IPS DF 6.9 (cell line): ENCODE results near the gene RXRA.

Experiments
- DNase-seq: peaks from one replicate; pipeline ENCODE4 v3.0.0-alpha.2; 2013; ENCODE audit warnings: low read depth, low spot score
- H3K27ac ChIP-seq: one replicate; pipeline ENCODE4 v1.5.1; 2013; ENCODE audit warnings: low read length, control low read depth
- H3K27me3 ChIP-seq: 2 replicates; pipeline ENCODE4 v1.6.1; 2013; ENCODE audit warnings: mild to moderate bottlenecking, low read length; ENCODE audit not compliant: control insufficient read depth, insufficient read depth
- H3K36me3 ChIP-seq: 2 replicates; pipeline ENCODE4 v1.6.1; 2013; ENCODE audit warnings: low read length; ENCODE audit not compliant: control insufficient read depth, insufficient read depth
- H3K4me1 ChIP-seq: 2 replicates; pipeline ENCODE4 v1.6.1; 2013; ENCODE audit warnings: low read length; ENCODE audit not compliant: control insufficient read depth, insufficient read depth
- H3K4me3 ChIP-seq: 2 replicates; pipeline ENCODE4 v1.5.1; 2013; ENCODE audit warnings: mild to moderate bottlenecking, low read length
- H3K9me3 ChIP-seq: 2 replicates; pipeline ENCODE4 v1.6.1; 2013; ENCODE audit warnings: low read length, inconsistent platforms; ENCODE audit not compliant: control insufficient read depth, insufficient read depth
- WGBS: extraction: QIAGEN DNeasy Blood & Tissue Kit; methylation state at CpG from one replicate; pipeline ENCODE4 v1.1.7; 2013; ENCODE audit warnings: mixed read lengths, missing lambda C conversion rate; ENCODE audit not compliant: insufficient read length, insufficient coverage; 5-methylcytosine and 5-hydroxymethylcytosine counted together

The RXRA gene

DNA sequence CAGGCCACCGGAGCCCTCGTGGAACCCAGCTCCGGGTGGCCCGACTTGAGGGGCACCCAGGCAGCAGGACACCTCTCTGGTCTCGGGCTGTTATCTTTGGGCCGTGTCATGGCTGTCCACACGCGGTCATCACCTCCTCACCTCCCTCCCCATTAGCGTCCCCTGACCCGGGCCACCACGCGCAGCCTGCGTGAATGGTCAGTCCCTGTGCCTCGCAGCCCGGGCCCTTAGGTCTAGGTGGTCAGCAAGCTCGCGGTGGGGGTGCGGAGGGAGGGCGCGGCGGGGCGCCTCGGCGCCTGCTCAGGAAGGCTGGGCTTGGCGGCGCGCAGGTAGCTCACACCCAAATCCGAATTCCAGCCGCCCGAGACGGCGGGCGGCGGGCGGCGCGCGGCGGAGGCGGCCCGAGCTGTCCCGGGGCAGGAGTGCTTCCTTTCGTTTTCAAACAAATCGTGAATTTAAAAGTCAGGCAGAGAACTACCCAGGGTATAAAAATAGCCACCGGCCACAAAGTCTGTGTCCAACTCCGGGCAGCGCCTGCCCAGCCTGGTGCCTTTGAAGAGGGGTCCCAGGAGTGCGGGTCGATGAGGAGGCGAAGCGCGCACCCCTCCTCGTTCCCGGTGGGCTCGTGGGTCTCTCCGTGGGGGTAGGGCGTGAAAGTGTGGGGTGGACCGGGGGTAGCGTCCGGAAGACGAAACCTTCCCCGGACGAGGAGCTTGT is 1.0 kb upstream of the RXRA start:
- H3K4me1 ChIP-seq: peaks cover 12% of the 10 kb centered on the region
- no peak overlapping the region for H3K27ac ChIP-seq
- no CpG with 5 or more reads among the region's 63 CpGs for WGBS
- no peaks in the 10 kb centered on the region for H3K27me3 ChIP-seq
- no peaks in the 10 kb centered on the region for H3K9me3 ChIP-seq
- no peaks in the 10 kb centered on the region for H3K36me3 ChIP-seq
- DNase-seq: no peak
- H3K4me3 ChIP-seq: peak overlapping the region; percentile 42

DNA sequence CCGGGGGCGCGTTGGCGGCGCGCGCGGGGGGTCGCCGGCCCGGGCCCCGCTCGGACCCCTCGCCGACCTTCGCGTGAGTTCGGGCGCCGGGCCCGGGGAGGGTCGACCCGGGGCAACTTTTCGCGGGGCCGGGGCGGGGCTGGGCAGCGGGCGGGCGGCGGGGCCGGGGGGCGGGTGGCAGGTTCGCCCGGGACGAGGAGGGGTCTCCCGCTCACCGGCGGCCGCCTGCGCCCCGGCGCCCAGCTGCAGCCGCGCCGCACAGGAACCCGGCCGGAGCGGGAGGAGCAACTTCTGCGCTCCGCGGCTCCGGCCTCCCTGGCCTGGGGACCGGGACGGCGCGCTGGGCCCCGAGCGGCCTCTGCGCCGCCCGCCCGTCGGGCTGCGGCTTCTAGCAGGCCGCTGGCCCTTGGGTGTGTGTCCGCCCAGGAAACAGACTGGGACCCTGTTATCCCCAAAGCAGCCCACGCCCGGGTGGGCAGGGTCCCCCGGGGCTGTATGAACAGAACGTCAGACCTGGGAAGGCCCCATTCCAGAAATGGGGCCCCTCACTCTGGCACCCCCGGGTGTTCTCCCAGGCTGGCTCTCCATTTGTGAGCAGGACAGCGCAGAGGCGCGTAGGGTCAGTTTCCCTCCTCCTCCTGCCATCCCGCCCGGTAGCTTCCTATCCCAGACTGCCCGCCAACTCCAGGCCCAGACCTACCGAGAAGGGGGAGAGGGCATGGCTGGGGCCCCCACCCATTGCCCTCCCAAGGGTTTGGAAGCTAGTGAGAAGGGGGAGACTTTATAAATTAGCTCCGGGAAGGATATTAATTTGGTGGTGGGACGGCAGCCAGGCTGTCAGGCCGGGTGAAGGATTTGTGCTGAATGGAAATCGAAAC is 708 bp downstream of the RXRA start:
- DNase-seq: no peak
- no CpG with 5 or more reads among the region's 83 CpGs for WGBS
- no peaks in the 10 kb centered on the region for H3K27me3 ChIP-seq
- no peak overlapping the region for H3K27ac ChIP-seq
- H3K9me3 ChIP-seq: no peaks in the 10 kb centered on the region
- H3K4me3 ChIP-seq: peak overlapping the region; percentile 53
- peaks cover 7% of the 10 kb centered on the region for H3K4me1 ChIP-seq
- no peaks in the 10 kb centered on the region for H3K36me3 ChIP-seq

DNA sequence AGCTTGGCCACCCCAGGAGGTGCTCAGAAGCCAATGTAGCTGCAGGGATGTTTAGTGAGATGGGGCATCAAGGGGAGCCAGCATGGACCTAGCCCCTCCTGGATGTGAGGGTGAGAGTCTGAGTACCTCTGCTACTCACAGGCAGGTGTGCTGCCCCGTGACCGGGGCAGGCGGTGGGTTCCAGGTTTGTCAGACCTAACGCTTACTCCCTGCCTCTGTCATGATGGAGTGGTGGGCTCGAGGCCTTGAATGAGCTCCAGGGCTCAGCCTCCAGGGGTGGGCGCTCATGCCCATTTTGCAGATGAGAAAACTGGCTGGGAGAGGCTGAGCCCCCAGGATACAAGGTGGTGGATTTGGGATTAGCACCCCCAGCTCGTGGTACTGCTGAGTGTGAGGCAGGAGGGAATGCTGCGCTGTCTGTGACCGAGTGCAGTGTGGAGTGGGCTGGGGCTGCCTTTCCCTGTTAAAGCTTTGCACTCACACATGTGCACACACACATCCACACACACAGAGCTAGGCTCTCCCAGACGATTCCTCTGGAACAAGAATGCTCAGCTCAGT is 1.5 kb downstream of the RXRA start:
- H3K4me1 ChIP-seq: peaks cover 7% of the 10 kb centered on the region
- H3K36me3 ChIP-seq: no peaks in the 10 kb centered on the region
- no peak overlapping the region for H3K4me3 ChIP-seq
- no peaks in the 10 kb centered on the region for H3K9me3 ChIP-seq
- WGBS: no CpG with 5 or more reads among the region's 10 CpGs
- no peak overlapping the region for H3K27ac ChIP-seq
- H3K27me3 ChIP-seq: no peaks in the 10 kb centered on the region
- DNase-seq: no peak

DNA sequence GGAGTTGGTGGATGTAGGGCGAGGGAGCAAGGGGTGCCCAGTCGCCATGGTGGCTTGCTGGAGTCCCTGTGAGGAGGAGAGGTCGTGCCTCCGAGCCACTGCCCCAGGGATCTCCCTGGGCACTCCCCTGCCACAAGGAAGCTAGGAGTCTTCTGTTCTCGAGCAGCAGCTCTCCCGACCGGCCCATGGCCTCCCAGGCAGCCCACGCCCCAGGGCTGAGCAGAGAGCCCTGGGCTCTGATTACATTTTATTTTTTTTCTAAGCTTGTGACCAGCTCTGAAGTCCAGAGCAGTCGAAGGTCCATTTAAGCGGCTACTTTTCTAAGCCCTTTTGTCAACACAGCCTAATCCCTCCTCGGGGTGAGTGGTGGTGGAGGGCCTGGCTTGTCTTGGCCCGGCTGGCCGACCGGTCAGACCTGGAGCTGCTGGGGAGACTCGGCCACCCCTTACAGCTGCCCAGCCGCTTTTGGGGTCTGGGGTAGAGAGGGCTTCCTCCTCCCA is 2.1 kb downstream of the RXRA start:
- no peak for DNase-seq
- WGBS: no CpG with 5 or more reads among the region's 16 CpGs
- no peaks in the 10 kb centered on the region for H3K27me3 ChIP-seq
- H3K27ac ChIP-seq: no peak overlapping the region
- H3K4me3 ChIP-seq: no peak overlapping the region
- no peaks in the 10 kb centered on the region for H3K36me3 ChIP-seq
- H3K9me3 ChIP-seq: no peaks in the 10 kb centered on the region
- H3K4me1 ChIP-seq: peaks cover 7% of the 10 kb centered on the region

DNA sequence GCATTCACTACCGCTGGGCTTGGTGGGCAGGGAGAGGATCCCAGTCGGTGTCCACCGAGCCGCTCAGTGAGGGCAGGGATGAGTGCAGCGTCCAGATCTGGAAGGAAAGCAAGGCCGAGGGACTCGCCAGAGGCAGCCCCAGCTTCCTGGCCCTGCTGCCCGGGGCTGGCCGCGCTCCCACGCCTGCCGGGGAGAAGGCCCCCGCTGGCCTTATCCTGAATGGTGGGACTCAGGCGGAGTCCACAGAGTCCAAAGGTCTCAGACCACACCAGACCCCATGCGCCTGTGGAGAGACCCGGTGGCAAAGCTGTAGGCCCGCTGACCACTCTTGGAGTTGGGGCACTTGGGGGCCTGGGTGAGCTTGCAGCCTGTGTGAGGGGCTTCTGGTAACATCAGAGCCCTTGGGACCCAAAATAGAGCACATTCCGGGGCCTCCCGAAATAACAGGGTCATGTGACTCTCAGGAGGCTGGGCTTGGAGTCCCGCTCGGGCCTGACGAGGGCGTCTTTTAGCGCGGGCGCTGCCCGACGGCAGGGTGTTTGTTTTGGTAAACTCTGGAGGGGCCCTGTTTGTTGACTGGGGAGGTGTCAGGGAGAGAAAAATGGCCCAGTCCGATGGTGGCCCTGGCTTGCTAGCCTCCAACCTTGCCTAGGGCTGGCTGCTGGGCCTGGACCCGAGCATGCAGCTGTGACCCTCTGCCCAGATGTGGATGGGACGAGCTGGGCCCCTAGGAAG is 2.8 kb downstream of the RXRA start:
- WGBS: no CpG with 5 or more reads among the region's 31 CpGs
- H3K4me3 ChIP-seq: no peak overlapping the region
- no peaks in the 10 kb centered on the region for H3K27me3 ChIP-seq
- H3K9me3 ChIP-seq: no peaks in the 10 kb centered on the region
- H3K27ac ChIP-seq: no peak overlapping the region
- H3K4me1 ChIP-seq: peaks cover 7% of the 10 kb centered on the region
- DNase-seq: no peak
- H3K36me3 ChIP-seq: no peaks in the 10 kb centered on the region

DNA sequence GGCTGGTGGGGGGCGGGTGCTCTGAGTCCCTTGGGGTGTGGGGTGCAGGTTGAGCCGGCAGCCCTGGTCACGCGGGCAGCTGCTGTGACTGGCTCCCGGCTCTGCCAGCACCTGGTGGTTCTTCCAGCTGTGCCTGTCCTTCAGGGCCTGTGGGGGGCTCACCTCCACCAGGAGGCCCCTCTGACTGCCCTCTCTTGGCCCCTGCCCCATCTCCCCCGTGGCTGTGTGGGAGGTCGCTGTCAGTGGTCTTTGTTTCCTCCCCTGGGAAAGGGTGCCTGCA is 3.3 kb downstream of the RXRA start:
- Histone ChIP-seq H3K27me3 (no peaks in the 10 kb centered on the region), H3K4me1 (peaks cover 7% of the 10 kb centered on the region), H3K36me3 (no peaks in the 10 kb centered on the region), H3K4me3 (no peak overlapping the region), H3K9me3 (no peaks in the 10 kb centered on the region), H3K27ac (no peak overlapping the region)
- no peak for DNase-seq
- no CpG with 5 or more reads among the region's 7 CpGs for WGBS

DNA sequence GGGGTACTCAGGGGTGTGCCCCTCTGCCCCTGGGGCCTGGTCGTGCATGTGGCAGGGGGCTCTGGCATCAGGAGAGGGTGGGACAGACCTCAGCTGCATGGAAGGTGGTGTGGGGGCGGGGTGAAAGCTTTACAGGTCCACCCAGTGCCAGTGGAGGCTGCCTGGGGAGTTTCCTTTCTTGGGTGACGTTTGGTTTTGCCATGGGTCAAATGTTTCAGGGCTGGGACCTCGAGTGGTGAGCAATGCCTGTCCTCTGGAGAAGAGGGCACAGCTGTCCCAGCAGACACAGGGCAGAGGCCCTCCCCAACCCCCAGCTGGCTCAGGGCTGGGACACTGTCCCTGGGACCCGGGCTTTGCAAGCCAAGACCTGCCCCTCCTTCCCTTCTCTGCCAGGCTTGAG is 3.6 kb downstream of the RXRA start:
- Histone ChIP-seq H3K4me3 (no peak overlapping the region), H3K27me3 (no peaks in the 10 kb centered on the region), H3K36me3 (no peaks in the 10 kb centered on the region), H3K4me1 (peaks cover 7% of the 10 kb centered on the region), H3K9me3 (no peaks in the 10 kb centered on the region), H3K27ac (no peak overlapping the region)
- DNase-seq: no peak
- no CpG with 5 or more reads among the region's 5 CpGs for WGBS

DNA sequence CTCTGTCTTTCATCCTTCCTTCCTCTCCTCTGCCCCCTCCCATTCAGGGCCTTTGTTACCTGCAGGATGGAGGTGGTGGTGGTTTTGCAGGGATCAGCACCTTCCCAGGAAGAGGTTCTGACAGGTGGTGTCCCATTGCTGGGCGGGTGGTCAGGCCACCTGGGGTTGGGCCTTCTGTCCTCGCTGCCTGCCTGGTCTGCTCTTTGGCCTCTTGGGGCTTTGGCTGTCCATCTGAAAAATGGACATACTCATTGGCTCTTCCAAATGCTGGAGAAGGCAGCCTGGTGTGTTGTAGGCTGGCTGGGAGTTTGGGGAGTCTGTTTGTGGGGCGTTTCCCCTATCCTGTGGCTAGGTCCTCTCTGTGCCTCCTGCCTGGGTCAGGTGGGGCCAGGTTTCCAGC is 4.3 kb downstream of the RXRA start:
- no peaks in the 10 kb centered on the region for H3K9me3 ChIP-seq
- H3K4me3 ChIP-seq: no peak overlapping the region
- no peak overlapping the region for H3K27ac ChIP-seq
- WGBS: no CpG with 5 or more reads among the region's 3 CpGs
- peaks cover 4% of the 10 kb centered on the region; the same call in 1 of the 2 replicates for H3K4me1 ChIP-seq
- DNase-seq: no peak
- no peaks in the 10 kb centered on the region for H3K36me3 ChIP-seq
- no peaks in the 10 kb centered on the region for H3K27me3 ChIP-seq

DNA sequence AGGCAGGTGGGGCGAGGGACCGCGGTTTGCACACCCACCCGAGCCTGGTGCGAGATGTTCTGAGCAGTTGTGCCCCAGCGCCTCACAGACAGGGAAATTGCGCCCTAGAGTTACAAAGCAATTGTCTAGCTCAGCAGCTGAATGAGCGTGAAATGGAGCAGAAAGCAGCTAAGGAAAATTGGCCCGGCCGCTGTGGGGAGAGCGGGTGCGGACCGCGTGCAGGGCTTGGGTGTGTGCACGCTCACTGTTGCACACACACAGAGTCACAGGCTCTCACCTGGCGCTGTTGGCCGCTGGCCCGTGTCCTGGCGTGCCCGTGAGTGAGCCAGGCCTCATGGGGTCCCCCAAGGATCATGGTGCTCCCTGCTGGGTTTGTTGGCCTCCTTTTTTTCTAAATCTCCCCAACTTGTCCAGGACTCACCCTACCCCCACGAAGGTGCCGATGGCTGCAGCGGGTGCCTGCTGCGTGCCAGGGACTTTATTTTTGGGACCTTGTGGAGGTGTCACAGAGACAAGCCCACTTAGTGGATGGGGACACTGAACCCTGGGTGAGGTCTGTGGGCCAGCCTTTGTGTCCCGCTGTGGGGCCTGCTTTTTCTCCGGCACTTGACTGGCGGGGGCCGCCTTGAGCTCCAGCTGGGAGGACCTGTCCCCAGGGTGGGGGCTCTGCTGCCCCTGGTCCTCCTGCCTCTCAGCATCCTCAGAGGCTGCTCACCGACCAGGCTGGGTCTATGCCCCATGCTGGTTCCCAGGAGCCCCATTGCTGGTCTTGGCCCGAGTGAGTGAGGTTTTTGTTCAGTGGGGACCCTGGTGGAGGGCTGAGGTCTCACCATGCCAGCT is 5.2 kb downstream of the RXRA start:
- no peak overlapping the region for H3K4me3 ChIP-seq
- no peaks in the 10 kb centered on the region for H3K27me3 ChIP-seq
- peaks cover 4% of the 10 kb centered on the region; the same call in 1 of the 2 replicates for H3K4me1 ChIP-seq
- H3K9me3 ChIP-seq: no peaks in the 10 kb centered on the region
- no CpG with 5 or more reads among the region's 30 CpGs for WGBS
- H3K36me3 ChIP-seq: no peaks in the 10 kb centered on the region
- no peak for DNase-seq
- no peak overlapping the region for H3K27ac ChIP-seq
